ENCODE measurements around the gene TSC22D3.

Gene TSC22D3

GRCh38 chrX:107675365-107675654, 100.3 kb downstream of the TSC22D3 start:
- Histone ChIP-seq H3F3A (ENCODE audit: insufficient read depth, low read length) (no peaks in the 10 kb centered on the region), H3K9me2 (ENCODE audit: low read depth, low read length) (no peaks in the 10 kb centered on the region), H3K36me3 (ENCODE audit: insufficient read depth, low read length) (no peaks in the 10 kb centered on the region), H3K27ac (ENCODE audit: low read depth, low read length, poor library complexity, severe bottlenecking) (no peak overlapping the region), H3K9me3 (ENCODE audit: low read length) (no peaks in the 10 kb centered on the region), H3K79me2 (ENCODE audit: insufficient read depth, low read length) (no peaks in the 10 kb centered on the region), H2AFZ (ENCODE audit: low read length) (no peak overlapping the region), H3K9ac (ENCODE audit: low read length) (no peak overlapping the region), H3K27me3 (ENCODE audit: insufficient read depth, low read length) (no peaks in the 10 kb centered on the region), H3K4me3 (ENCODE audit: low read depth, low read length, poor library complexity, severe bottlenecking) (no peak overlapping the region), H4K20me1 (ENCODE audit: insufficient read depth, low read length) (no peaks in the 10 kb centered on the region), H3K4me2 (ENCODE audit: low read length) (no peak overlapping the region), H3K4me1 (ENCODE audit: insufficient read depth, low read length, severe bottlenecking) (peaks cover 20% of the 10 kb centered on the region)
- no peak for TF ChIP-seq EZH2 (IDR thresholded peaks at IDR 0.05; ENCODE audit: borderline replicate concordance, low read length)
- no peak for TF ChIP-seq CTCF (IDR thresholded peaks at IDR 0.05; ENCODE audit: low read length)

DNA sequence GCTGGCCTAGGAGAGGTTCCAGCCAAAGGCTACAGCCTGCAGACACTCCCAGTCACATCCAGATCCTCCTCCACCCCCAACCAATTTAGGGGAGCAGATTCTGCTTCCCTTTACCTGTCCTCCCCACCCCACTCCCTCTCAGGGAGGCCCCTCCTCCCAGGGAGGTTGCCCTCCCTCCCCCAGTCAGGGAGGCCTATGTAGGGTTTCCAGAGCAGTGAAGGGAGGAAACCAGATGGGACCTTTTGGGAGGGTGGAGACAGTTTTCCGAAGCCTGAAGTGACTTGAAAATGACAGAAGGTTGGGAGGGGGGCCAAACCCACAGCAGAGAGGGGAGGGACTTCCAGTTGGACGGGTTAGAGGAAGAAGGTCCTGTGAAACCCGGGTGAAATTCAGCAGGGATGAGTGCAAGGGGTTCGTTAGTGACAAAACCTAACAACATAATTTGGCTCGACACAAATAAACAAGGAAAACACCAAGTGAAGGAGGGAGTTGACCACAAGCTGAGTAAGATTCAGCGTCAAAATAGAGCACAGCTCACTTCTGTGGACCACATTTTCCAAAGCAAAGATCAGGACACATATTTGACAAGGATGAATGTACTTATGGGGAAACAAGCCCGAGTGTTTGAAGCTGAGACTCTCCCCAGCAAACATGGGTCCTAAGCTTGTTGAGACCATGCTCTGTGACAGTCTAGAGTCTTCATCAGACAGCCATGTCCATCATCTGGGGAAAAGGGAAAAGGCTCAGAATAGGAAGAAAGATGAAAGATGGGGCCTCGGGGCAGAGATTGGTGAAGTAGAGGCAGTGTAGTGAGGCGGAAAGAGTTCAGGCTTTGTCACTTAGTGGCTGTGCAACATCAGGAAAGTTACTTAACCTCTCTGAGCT, 100.9 kb downstream of the TSC22D3 start:
- Histone ChIP-seq H3K27me3 (ENCODE audit: insufficient read depth, low read length) (no peaks in the 10 kb centered on the region), H3K4me3 (ENCODE audit: low read depth, low read length, poor library complexity, severe bottlenecking) (no peak overlapping the region), H3K4me2 (ENCODE audit: low read length) (no peak overlapping the region; the same call in 1 of the 2 replicates), H3F3A (ENCODE audit: insufficient read depth, low read length) (no peaks in the 10 kb centered on the region), H3K79me2 (ENCODE audit: insufficient read depth, low read length) (no peaks in the 10 kb centered on the region), H4K20me1 (ENCODE audit: insufficient read depth, low read length) (no peaks in the 10 kb centered on the region), H3K27ac (ENCODE audit: low read depth, low read length, poor library complexity, severe bottlenecking) (no peak overlapping the region), H3K9ac (ENCODE audit: low read length) (no peak overlapping the region), H2AFZ (ENCODE audit: low read length) (no peak overlapping the region), H3K9me3 (ENCODE audit: low read length) (no peaks in the 10 kb centered on the region), H3K9me2 (ENCODE audit: low read depth, low read length) (no peaks in the 10 kb centered on the region), H3K36me3 (ENCODE audit: insufficient read depth, low read length) (no peaks in the 10 kb centered on the region), H3K4me1 (ENCODE audit: insufficient read depth, low read length, severe bottlenecking) (peaks cover 20% of the 10 kb centered on the region)
- TF ChIP-seq CTCF (IDR thresholded peaks at IDR 0.05; ENCODE audit: low read length): no peak
- no peak for TF ChIP-seq EZH2 (IDR thresholded peaks at IDR 0.05; ENCODE audit: borderline replicate concordance, low read length)

DNA sequence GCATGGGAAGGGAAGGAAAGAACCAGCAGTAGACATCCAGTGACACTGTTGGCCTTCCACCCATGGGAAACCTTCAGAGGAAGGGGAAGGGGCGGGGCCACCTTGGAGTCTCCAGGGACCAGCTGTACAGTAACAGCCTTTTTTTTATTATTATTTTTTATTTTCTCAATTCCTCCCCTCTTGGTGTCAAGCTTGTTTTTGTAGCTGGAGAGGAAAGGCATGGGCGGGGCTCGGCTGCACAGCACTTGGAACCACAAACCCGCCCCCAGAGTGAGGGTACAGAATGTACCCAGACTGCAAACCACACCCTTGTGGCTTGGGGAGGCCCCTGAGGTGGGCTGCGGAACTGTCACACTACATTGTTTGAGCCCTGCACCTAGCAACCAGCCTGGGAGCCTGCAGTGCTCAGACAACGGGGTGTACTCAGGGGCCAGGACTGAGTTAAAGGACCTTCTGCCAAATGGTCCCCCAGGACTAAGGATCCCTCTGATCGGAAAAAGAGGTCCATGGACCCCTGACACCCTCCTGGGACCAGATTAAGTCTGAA, 101.6 kb downstream of the TSC22D3 start:
- H2AFZ ChIP-seq (ENCODE audit: low read length): no peak overlapping the region
- no peak overlapping the region; the same call in 1 of the 2 replicates for H3K4me2 ChIP-seq (ENCODE audit: low read length)
- H3K36me3 ChIP-seq (ENCODE audit: insufficient read depth, low read length): no peaks in the 10 kb centered on the region
- no peaks in the 10 kb centered on the region for H3K9me2 ChIP-seq (ENCODE audit: low read depth, low read length)
- no peaks in the 10 kb centered on the region for H4K20me1 ChIP-seq (ENCODE audit: insufficient read depth, low read length)
- no peak overlapping the region for H3K9ac ChIP-seq (ENCODE audit: low read length)
- no peak overlapping the region for H3K4me3 ChIP-seq (ENCODE audit: low read depth, low read length, poor library complexity, severe bottlenecking)
- no peaks in the 10 kb centered on the region for H3K9me3 ChIP-seq (ENCODE audit: low read length)
- H3F3A ChIP-seq (ENCODE audit: insufficient read depth, low read length): no peaks in the 10 kb centered on the region
- H3K79me2 ChIP-seq (ENCODE audit: insufficient read depth, low read length): no peaks in the 10 kb centered on the region
- TF ChIP-seq CTCF (IDR thresholded peaks at IDR 0.05; ENCODE audit: low read length) (no peak), EZH2 (IDR thresholded peaks at IDR 0.05; ENCODE audit: borderline replicate concordance, low read length) (no peak)
- no peaks in the 10 kb centered on the region for H3K27me3 ChIP-seq (ENCODE audit: insufficient read depth, low read length)
- H3K27ac ChIP-seq (ENCODE audit: low read depth, low read length, poor library complexity, severe bottlenecking): peak overlapping the region; percentile 57
- peaks cover 20% of the 10 kb centered on the region for H3K4me1 ChIP-seq (ENCODE audit: insufficient read depth, low read length, severe bottlenecking)

All from OCI-LY1 (cell line).